ENCODE data around the gene LRP5.
"Not testable (repeated sequence)": the region's sequence is repeated elsewhere in the genome, so short reads cannot be mapped to it uniquely, and the experiment has no call there.

The LRP5 gene

DNA sequence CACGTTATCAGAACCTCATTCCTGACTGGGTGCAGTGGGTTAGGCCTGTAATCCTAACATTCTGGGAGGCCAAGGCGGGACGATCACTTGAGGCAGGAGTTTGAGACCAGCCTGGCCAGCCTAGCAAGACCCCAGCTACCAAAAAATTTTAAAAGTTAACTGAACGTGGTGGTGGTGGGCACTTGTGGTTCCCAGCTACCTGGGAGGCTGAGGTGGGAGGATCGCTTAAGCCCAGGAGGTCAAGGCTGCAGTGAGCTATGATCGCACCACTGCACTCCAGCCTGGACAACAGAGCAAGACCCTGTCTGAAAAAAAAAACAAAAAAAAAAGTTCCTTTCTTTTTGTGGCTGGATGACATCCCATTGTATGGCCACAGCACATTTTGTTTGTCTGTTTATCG, 80.4 kb downstream of the LRP5 start:
- no peak for DNase-seq (ENCODE audit: low read depth in 2 of 2)

DNA sequence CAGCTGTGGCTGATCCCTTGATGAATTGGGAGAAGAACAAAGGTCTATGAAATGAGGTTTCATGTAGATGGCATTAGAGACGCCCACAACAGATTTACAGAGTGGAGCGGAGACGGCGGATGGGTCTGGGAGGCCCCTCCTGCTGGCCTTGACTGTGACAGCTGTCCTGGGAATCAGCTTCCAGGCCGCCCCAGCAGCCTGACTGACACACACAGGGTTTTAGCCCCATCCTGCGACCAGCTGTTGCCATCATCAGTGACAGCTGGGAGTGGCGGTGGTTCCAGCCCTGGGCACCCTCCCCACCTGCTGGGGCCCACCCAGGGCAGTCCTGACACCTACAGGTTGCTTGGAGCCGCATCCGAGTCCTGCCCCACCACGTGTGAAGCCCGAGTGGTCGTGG, 84.1 kb downstream of the LRP5 start:
- DNase-seq (ENCODE audit: low read depth in 2 of 2), result no peak

DNA sequence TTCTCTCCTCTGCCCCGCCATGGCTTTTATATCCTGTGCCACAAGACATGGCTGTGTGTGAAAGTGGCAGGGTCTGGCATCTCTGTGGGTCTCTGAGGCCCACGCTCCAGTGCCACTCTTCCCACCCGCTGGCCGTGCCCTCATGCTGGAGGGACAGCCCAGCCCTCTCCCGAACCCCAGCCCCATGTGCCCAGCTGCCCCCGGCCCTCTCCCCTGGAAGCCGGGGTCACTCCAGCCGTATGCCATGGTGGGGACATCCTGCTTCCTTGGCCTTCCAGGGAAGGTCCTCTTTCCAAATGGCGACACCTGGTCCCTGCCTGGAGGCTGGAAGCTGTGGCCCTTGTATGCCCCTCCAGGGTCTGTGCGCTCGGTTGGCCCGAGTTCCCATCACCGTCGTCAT, 84.9 kb downstream of the LRP5 start:
- DNase-seq (ENCODE audit: low read depth in 2 of 2), result no peak

DNA sequence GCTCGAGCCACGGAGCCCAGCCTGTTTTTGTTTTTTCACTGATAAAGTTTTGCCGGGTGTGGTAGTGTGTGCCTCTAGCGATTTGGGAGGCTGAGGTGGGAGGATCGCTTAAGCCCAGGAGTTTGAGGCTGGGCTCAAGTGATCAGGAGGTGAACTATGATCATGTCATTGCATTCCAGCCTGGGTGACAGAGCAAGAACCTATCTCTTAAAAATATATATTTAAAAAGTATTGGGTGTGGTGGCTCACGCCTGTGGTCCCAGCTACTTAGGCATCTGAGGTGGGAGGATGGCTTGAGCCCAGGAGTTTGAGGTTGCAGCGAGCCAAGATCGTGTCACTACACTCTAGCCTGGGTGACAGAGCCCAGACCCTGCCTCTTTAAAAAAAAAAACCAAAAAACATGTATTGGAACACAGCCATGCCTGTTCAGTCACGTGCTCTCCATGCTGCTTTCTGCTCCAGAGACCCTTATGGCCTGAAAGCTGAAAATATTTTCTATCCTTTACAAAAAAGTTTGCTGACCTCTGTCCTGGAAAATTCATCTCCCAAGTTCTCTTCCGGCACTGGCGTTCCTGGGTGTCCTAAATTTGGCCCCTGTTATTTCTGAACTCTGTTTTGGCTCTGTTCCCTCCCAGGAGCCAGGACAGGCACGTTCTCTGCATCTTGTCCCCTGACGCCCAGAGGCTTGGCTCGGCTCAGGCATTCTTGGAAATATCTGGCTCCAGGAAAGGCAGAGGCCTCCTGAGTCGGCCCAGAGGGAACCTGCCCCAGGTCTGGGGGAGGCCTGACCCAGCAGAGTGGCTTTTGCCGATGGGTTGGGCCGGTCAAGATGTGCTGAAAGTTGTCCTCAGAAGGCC, 86.8 kb downstream of the LRP5 start:
- DNase-seq (ENCODE audit: low read depth in 2 of 2), result no peak

DNA sequence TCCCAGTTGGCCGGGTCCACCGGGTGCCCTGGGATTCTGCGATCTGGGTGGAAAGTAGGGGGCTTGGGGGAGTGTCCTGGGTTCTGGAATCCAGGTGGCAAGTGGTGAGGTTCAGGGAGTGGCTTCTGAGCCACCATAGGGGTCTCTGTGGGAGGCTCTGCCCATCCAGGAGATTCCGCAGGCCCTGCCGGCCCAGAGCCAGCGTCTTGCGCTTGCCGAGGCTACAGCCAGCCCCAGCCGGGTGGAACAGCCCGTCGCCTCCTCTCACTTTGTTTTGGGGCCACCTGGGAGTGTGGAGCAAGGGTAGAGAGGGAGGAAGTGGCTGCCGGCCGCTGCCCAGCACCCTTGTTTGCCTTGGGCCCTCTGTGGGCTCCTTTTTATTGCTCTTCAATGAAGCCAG, 87.5 kb downstream of the LRP5 start:
- no peak for DNase-seq (ENCODE audit: low read depth in 2 of 2)

DNA sequence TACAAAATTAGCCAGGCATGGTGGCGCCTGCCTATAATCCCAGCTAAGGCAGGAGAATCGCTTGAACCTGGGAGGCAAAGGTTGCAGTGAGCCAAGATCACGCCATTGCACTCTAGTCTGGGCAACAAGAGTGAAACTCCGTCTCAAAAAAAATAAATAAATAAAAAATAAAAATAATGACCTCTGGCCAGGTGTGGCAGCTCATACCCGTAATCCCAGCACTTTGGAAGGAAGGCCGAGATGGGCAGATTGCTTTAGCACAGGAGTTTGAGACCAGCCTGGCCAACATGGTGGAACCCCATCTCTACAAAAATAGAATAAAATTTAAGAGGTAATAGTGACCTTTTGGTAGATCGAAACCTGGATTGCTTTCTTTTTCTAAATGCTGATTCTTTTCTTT, 88.2 kb downstream of the LRP5 start:
- not testable (repeated sequence) for DNase-seq (ENCODE audit: low read depth in 2 of 2)

DNA sequence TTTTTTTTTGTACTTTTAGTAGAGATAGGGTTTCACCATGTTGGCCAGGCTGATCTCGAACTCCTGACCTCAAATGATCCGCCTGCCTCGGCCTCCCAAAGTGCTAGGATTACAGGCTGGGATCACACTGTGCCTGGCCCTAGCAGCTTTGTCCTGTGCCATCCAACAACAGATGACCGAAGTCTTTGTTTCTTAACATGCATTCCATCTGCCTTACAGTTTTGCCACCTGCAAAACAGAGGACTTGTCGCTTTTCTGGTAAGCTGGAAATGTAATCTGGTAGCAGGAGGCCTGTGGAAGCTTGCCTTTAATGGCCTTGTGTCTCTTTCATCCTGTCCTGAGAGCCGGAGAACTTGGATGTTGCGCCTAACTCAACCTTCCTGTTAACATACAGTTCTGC, 89.5 kb downstream of the LRP5 start:
- DNase-seq (ENCODE audit: low read depth in 2 of 2), result no peak

DNA sequence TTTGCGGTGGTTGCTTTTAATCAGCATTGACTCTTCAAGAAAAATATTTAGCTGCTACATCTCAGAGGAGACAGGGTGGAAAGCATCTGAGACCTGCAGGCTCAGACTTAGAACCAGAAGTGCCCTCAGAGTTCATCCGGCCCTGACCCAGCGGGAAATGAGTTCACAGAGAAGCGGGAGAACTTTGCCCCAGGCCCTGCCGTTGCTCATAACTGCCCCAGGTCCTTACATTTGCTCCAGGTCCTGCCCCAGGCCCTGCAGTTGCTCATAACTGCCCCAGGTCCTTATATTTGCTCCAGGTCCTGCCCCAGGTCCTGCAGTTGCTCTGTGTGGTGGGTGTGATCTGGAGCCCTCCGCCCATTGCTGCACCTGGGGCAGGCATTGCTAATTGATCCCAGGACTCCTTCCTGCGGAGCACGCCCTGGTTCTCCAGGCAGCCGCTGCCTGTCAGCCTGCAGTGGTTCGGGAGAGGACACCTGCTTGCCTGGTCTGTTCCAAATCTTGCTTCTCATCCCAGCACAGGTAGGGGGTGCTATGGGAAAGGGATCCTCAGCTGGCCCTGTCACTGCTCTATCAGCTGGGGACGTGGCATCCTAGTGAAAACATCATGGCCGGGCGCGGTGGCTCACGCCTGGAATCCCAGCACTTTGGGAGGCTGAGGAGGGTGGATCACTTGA, 90.1 kb downstream of the LRP5 start:
- no peak for DNase-seq (ENCODE audit: low read depth in 2 of 2)

DNA sequence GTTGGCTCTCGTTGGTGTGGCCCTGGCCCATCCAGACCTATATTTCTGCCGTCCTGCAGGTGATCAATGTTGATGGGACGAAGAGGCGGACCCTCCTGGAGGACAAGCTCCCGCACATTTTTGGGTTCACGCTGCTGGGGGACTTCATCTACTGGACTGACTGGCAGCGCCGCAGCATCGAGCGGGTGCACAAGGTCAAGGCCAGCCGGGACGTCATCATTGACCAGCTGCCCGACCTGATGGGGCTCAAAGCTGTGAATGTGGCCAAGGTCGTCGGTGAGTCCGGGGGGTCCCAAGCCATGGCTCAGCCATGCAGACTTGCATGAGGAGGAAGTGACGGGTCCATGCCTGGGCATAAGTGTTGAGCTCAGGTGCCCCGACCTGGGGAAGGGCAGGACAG, 91.0 kb downstream of the LRP5 start:
- no peak for DNase-seq (ENCODE audit: low read depth in 2 of 2)

DNA sequence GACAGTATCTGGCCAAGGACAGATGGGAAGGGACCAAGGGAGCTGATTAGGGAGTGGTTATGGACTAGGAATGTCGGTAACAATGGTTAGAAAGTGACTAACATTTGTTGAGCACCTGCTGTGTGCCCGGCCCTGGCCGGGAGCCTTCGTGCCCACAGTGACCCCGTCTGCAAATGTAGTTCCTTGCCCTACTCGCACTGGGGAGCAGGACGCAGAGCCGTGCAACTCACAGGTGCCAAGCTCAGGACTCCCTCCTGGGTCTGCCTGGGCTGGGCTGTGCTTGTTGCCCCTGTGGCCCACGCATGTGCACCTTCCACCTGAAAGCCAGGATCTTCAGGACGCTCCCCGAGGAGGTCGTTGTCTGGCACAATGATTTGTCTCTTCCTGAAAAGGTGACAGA, 91.4 kb downstream of the LRP5 start:
- no peak for DNase-seq (ENCODE audit: low read depth in 2 of 2)

DNA sequence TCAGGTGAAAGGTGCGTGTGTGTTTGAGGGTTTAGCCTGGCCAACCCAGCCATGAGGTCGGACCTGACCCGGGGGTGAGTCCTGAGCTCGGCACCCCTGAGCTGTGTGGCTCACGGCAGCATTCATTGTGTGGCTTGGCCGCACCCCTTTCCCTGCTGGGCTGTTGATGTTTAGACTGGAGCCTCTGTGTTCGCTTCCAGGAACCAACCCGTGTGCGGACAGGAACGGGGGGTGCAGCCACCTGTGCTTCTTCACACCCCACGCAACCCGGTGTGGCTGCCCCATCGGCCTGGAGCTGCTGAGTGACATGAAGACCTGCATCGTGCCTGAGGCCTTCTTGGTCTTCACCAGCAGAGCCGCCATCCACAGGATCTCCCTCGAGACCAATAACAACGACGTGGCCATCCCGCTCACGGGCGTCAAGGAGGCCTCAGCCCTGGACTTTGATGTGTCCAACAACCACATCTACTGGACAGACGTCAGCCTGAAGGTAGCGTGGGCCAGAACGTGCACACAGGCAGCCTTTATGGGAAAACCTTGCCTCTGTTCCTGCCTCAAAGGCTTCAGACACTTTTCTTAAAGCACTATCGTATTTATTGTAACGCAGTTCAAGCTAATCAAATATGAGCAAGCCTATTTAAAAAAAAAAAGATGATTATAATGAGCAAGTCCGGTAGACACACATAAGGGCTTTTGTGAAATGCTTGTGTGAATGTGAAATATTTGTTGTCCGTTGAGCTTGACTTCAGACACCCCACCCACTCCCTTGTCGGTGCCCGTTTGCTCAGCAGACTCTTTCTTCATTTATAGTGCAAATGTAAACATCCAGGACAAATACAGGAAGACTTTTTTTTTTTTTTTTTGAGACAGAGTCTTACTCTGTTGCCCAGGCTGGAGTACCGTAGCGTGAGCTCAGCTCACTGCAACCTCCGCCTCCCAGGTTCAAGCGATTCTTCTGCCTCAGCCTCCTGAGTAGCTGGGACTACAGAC, 94.2 kb downstream of the LRP5 start:
- no peak for DNase-seq (ENCODE audit: low read depth in 2 of 2)

DNA sequence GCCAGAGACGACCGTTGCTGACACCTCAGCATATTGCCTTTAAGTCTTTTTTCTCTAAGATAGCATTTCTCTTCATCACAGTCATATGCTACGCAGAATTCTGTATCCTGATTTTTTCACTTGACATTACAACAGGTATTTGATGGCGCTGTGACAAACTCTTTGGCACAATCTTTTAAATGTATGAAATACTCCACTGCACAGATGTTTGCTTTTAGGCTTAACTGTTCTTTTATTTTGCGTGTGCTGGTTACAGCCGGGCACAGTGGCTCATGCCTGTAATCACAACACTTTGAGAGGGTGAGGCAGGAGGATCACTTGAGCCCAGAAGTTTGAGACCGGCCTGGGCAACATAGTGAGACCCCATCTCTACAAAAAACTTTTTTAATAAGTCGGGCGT, 96.1 kb downstream of the LRP5 start:
- DNase-seq (ENCODE audit: low read depth in 2 of 2), result no peak

DNA sequence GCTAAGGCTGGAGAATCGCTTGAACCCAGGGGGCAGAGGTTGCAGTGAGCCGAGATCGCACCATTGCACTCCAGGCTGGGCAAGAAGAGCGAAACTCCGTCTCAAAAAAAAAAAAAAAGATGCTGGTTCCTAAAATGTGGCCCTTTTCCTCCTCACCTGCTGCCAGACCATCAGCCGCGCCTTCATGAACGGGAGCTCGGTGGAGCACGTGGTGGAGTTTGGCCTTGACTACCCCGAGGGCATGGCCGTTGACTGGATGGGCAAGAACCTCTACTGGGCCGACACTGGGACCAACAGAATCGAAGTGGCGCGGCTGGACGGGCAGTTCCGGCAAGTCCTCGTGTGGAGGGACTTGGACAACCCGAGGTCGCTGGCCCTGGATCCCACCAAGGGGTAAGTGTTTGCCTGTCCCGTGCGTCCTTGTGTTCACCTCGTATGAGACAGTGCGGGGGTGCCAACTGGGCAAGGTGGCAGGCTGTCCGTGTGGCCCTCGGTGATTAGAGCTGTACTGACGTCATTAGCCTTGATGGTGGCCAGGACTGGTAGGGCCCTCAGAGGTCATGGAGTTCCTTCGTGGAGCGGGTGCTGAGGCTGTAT, 97.5 kb downstream of the LRP5 start:
- no peak for DNase-seq (ENCODE audit: low read depth in 2 of 2)

DNA sequence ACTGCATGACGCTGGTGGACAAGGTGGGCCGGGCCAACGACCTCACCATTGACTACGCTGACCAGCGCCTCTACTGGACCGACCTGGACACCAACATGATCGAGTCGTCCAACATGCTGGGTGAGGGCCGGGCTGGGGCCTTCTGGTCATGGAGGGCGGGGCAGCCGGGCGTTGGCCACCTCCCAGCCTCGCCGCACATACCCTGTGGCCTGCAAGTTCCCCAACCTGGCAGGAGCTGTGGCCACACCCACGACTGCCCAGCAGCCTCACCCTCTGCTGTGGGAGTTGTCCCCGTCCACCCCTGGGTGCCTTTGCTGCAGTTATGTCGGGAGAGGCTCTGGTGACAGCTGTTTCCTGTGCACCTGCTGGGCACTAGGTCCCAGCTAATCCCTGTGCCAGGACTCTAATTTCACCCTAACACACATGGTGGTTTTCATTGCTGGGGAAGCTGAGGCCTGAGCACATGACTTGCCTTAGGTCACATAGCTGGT, 99.2 kb downstream of the LRP5 start:
- DNase-seq (ENCODE audit: low read depth in 2 of 2), result no peak

DNA sequence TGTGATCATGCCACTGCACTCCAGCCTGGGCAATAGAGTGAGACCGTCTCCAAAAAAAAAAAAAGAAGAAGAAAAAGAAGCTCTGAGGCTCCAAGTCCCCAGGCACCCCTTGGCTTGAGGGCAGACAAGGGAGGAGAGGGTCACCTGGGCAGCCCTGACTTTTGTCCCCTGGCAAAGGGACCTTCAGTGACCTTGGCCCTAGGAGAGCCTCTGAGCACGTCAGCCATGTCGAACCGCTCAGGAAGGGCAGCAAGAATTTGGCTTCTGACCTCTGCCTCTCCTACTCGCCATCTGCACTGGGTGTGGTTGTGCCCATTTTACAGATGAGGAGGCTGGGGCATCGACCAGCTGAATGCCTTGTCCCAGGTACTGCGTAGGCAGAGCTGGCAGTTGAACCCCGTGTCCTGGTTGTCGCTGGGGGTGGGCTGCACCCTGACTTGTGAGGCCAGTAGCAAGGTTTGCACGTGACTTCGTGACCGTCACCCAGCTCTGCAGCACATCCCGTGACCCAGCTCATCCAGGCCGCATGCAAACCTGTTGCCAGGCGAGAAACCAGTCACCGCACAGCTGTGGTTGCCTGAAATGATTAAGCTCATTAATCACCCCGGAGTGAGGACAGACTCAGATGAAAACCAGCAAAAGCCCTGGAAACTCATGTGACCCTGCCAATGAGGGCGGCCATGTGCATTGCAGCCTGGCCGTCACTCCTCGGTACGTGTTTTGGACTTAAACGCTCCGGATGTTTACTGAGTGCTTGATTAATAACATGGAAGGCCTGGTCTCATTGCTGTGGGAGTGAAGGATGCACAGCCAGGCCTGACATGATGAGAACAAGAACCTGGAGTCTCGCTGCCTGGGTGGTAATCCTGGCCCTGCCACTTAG, 100.4 kb downstream of the LRP5 start:
- no peak for DNase-seq (ENCODE audit: low read depth in 2 of 2)

DNA sequence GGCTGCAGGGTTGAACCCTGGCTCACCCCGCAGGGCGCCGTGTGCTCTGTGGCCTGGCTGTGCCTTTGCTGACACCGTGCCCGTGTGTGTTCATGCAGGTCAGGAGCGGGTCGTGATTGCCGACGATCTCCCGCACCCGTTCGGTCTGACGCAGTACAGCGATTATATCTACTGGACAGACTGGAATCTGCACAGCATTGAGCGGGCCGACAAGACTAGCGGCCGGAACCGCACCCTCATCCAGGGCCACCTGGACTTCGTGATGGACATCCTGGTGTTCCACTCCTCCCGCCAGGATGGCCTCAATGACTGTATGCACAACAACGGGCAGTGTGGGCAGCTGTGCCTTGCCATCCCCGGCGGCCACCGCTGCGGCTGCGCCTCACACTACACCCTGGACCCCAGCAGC, 101.2 kb downstream of the LRP5 start:
- no peak for DNase-seq (ENCODE audit: low read depth in 2 of 2)

DNA sequence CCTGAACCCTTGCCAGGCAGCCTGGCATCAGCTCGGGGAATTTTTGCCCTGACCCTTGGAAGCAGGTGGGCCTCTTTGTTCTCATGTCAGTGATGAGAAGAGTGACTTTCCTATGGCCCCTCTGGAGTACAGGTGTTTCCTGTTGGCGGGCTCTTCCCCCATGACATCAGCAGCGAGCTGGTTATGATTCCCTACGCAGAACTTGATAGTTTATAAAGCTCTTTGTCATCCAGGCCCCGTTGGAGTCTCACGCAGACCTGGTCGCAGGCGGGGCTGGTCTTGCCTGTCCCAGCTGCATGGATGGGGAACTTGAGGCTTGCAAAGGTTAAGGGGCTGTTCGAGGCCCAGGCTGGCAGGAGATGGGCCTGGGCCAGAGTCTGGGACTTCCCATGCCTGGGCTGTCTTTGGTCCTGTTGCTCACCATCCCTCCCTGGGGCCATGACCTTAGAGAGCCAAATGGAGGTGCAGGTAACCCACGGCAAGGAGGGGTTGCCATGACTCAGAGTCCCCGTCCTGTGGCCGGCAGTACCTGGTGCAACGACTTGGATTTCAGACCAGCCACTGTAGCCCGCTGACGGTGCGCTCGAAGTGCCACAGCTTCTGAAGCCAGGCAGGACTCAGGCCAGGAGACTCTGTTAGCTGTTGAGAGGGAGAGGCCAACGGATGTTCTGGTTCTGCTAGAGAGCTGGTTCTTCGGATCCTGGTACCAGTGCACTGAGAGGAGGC, 102.3 kb downstream of the LRP5 start:
- DNase-seq (ENCODE audit: low read depth in 2 of 2), result no peak

DNA sequence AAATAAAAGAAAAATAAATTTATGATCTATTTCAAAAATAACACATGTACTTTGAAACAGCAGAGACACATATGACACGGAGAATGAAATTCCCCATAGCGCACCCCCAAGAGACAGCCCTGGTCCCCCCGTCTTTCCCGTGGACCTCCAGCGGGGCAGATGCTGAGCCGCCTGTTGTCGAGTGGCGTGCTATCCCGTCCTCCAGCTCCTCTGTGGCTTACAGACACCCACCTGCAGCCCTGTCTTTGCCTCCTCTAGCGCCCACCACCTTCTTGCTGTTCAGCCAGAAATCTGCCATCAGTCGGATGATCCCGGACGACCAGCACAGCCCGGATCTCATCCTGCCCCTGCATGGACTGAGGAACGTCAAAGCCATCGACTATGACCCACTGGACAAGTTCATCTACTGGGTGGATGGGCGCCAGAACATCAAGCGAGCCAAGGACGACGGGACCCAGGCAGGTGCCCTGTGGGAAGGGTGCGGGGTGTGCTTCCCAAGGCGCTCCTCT, 103.7 kb downstream of the LRP5 start:
- DNase-seq (ENCODE audit: low read depth in 2 of 2), result no peak

DNA sequence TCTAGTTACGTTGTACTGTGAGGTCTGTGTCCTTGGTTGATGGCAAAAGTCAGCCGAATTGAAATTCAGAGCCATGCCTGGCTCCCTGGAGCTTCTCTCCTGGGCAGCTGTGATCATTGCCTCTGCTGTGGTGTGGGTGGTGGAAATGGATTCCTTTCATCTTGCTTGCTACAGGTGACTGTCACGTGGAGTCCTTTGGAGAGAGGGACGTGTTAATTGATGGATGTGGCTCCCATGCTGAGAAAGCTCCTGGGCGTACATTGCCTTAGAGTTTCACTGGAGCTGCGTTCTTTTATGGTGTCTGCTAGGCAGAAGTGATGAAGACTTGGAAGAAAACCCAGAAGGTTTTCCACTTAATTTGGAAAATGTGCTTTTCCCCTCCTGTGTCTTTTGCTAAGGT, 106.3 kb downstream of the LRP5 start:
- no peak for DNase-seq (ENCODE audit: low read depth in 2 of 2)

DNA sequence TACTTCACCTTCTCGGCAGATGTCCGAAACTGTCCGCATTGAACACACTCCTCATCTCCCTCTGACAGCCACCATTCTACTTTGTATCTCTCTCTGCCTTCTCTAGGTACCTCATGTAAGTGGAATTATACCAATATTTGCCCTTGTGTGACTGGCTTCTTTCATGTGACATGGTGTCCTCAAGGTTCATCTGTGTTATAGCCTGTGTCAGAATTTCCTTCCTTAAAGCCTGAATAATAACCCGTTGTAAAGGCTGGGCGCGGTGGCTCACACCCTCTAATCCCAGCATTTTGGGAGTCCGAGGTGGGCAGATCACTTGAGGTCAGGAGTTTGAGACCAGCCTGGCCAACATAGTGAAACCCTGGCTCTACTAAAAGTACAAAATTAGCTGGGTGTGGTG, 107.8 kb downstream of the LRP5 start:
- DNase-seq (ENCODE audit: low read depth in 2 of 2), result no peak

Data from stimulated activated CD4-positive, alpha-beta T cell treated with anti-CD3 and anti-CD28 coated beads, Interleukin-12 subunit alpha, Interleukin-12 subunit beta, amount 100 ng/mL, for 24 hours (primary cell).